ENCODE measurements around the gene DEFB110. TPM values are rescaled to one million over a fixed set of nuclear protein-coding genes. Genes with fewer than 3 reads are reported as not detected.

The DEFB110 gene
- total RNA-seq (not detected), polyA plus RNA-seq (not detected)
- long read RNA-seq, donor 1, result 0 reads
- long read RNA-seq, donor 2, result 0 reads
- long read RNA-seq, donor 3, result 0 reads
- long read RNA-seq, donor 4, result 0 reads
- long read RNA-seq, donor 5, result 0 reads
- long read RNA-seq, donor 6, result 0 reads
- long read RNA-seq, donor 7, result 0 reads
- long read RNA-seq, donor 8, result 0 reads
- long read RNA-seq, donor 9, result 0 reads
- long read RNA-seq, donor 10, result 0 reads

GRCh38 chr6:50021894-50022293 is at the start of gene DEFB110:
Gene DEFB110, minus strand, starts transcription at chr6:50021994. Its CDS starts 59 bp downstream, at chr6:50021935.
- H3K9me3 ChIP-seq (ENCODE audit: control insufficient read depth in 2 of 2, insufficient read depth in 1 of 2, low read length in 1 of 2), result no peaks in the 10 kb centered on the region
- H3K4me1 ChIP-seq (ENCODE audit: control insufficient read depth in 2 of 2, insufficient read depth in 2 of 2, low read length in 2 of 2), result no peaks in the 10 kb centered on the region
- no peak within 1 kb of the TSS for H3K27ac ChIP-seq (ENCODE audit: low read depth in 1 of 2, low read length in 1 of 2)
- no peak for DNase-seq (ENCODE audit: low read depth in 6 of 9, low spot score in 9 of 9)
- no peaks in the 10 kb centered on the region for H3K27me3 ChIP-seq (ENCODE audit: control insufficient read depth in 2 of 2, insufficient read depth in 1 of 2, low read length in 1 of 2)
- no peak within 1 kb of the TSS for H3K4me3 ChIP-seq (ENCODE audit: low read length in 2 of 2)
- H3K36me3 ChIP-seq (ENCODE audit: control insufficient read depth in 2 of 2, insufficient read depth in 2 of 2, low read length in 1 of 2), result no peaks in the 10 kb centered on the region

GRCh38 chr6:50070101-50070500 is 48.3 kb upstream of the DEFB110 start:
- H3K36me3 ChIP-seq (ENCODE audit: control insufficient read depth in 2 of 2, insufficient read depth in 2 of 2, low read length in 1 of 2), result no peaks in the 10 kb centered on the region
- H3K9me3 ChIP-seq (ENCODE audit: control insufficient read depth in 2 of 2, insufficient read depth in 1 of 2, low read length in 1 of 2), result no peaks in the 10 kb centered on the region
- no peaks in the 10 kb centered on the region for H3K4me1 ChIP-seq (ENCODE audit: control insufficient read depth in 2 of 2, insufficient read depth in 2 of 2, low read length in 2 of 2)
- 97% methylated on average over 2 of the region's 2 CpGs for WGBS
- DNase-seq (ENCODE audit: low read depth in 6 of 9, low spot score in 9 of 9), result no peak
- H3K4me3 ChIP-seq (ENCODE audit: low read length in 2 of 2), result no peak overlapping the region
- no peak overlapping the region for H3K27ac ChIP-seq (ENCODE audit: low read depth in 1 of 2, low read length in 1 of 2)
- no peaks in the 10 kb centered on the region for H3K27me3 ChIP-seq (ENCODE audit: control insufficient read depth in 2 of 2, insufficient read depth in 1 of 2, low read length in 1 of 2)

DNA sequence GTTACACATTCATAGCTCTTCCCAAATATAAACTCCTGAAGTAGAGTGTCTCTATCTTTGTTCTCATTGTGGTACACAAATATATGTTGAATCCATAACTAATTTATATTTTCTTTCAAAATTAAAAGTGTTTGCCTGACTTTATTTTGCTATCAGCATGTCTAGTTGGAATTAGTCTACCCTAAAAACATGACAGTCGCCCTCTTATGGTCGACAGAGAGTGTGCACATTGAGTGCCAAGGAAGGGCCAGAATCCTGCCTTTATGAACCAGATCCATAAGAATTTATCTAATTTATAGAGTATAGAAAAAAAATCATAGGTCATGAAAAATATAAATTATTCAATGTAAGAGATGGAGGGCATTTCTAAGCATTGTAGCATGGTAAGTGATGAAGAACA is 40.3 kb upstream of the DEFB110 start:
- 14% methylated on average over 2 of the region's 2 CpGs for WGBS
- DNase-seq (ENCODE audit: low read depth in 6 of 9, low spot score in 9 of 9), result no peak
- Histone ChIP-seq H3K9me3 (ENCODE audit: control insufficient read depth in 2 of 2, insufficient read depth in 1 of 2, low read length in 1 of 2) (no peaks in the 10 kb centered on the region), H3K4me3 (ENCODE audit: low read length in 2 of 2) (no peak overlapping the region), H3K27ac (ENCODE audit: low read depth in 1 of 2, low read length in 1 of 2) (no peak overlapping the region), H3K36me3 (ENCODE audit: control insufficient read depth in 2 of 2, insufficient read depth in 2 of 2, low read length in 1 of 2) (no peaks in the 10 kb centered on the region), H3K27me3 (ENCODE audit: control insufficient read depth in 2 of 2, insufficient read depth in 1 of 2, low read length in 1 of 2) (no peaks in the 10 kb centered on the region), H3K4me1 (ENCODE audit: control insufficient read depth in 2 of 2, insufficient read depth in 2 of 2, low read length in 2 of 2) (no peaks in the 10 kb centered on the region)

- Histone ChIP-seq H3K4me3 (ENCODE audit: low read length in 2 of 2) (no peak overlapping the region), H3K9me3 (ENCODE audit: control insufficient read depth in 2 of 2, insufficient read depth in 1 of 2, low read length in 1 of 2) (no peaks in the 10 kb centered on the region), H3K36me3 (ENCODE audit: control insufficient read depth in 2 of 2, insufficient read depth in 2 of 2, low read length in 1 of 2) (no peaks in the 10 kb centered on the region), H3K27me3 (ENCODE audit: control insufficient read depth in 2 of 2, insufficient read depth in 1 of 2, low read length in 1 of 2) (no peaks in the 10 kb centered on the region), H3K4me1 (ENCODE audit: control insufficient read depth in 2 of 2, insufficient read depth in 2 of 2, low read length in 2 of 2) (no peaks in the 10 kb centered on the region), H3K27ac (ENCODE audit: low read depth in 1 of 2, low read length in 1 of 2) (no peak overlapping the region)
- no peak for DNase-seq (ENCODE audit: low read depth in 6 of 9, low spot score in 9 of 9)
- WGBS, result 83% methylated on average over 1 of the region's 1 CpG
Measured at GRCh38 chr6:50056242-50056641, 34.4 kb upstream of the DEFB110 start.

GRCh38 chr6:50049829-50050228 is 28.0 kb upstream of the DEFB110 start, which contains the start of gene DEFB112:
Gene DEFB112, minus strand, starts transcription at chr6:50049929. Its CDS starts 60 bp downstream, at chr6:50049869.
- no peak for DNase-seq (ENCODE audit: low read depth in 6 of 9, low spot score in 9 of 9)
- H3K9me3 ChIP-seq (ENCODE audit: control insufficient read depth in 2 of 2, insufficient read depth in 1 of 2, low read length in 1 of 2), result no peaks in the 10 kb centered on the region
- H3K4me3 ChIP-seq (ENCODE audit: low read length in 2 of 2), result no peak within 1 kb of the TSS
- H3K27ac ChIP-seq (ENCODE audit: low read depth in 1 of 2, low read length in 1 of 2), result no peak within 1 kb of the TSS
- no peaks in the 10 kb centered on the region for H3K4me1 ChIP-seq (ENCODE audit: control insufficient read depth in 2 of 2, insufficient read depth in 2 of 2, low read length in 2 of 2)
- H3K36me3 ChIP-seq (ENCODE audit: control insufficient read depth in 2 of 2, insufficient read depth in 2 of 2, low read length in 1 of 2), result no peaks in the 10 kb centered on the region
- 86% methylated on average over 1 of the region's 1 CpG for WGBS
- H3K27me3 ChIP-seq (ENCODE audit: control insufficient read depth in 2 of 2, insufficient read depth in 1 of 2, low read length in 1 of 2), result no peaks in the 10 kb centered on the region

GRCh38 chr6:50047026-50047425 is 25.2 kb upstream of the DEFB110 start:
- no peak for DNase-seq (ENCODE audit: low read depth in 6 of 9, low spot score in 9 of 9)

GRCh38 chr6:50030777-50031562 is 9.2 kb upstream of the DEFB110 start:
- peak in 1 of 9 donors; percentile 1 for DNase-seq (ENCODE audit: low read depth in 6 of 9, low spot score in 9 of 9)

More at GRCh38 chr6:50047026-50047425, 25.2 kb upstream of the DEFB110 start:
- Histone ChIP-seq H3K4me1 (ENCODE audit: control insufficient read depth in 2 of 2, insufficient read depth in 2 of 2, low read length in 2 of 2) (no peaks in the 10 kb centered on the region), H3K27me3 (ENCODE audit: control insufficient read depth in 2 of 2, insufficient read depth in 1 of 2, low read length in 1 of 2) (no peaks in the 10 kb centered on the region), H3K9me3 (ENCODE audit: control insufficient read depth in 2 of 2, insufficient read depth in 1 of 2, low read length in 1 of 2) (no peaks in the 10 kb centered on the region), H3K4me3 (ENCODE audit: low read length in 2 of 2) (no peak overlapping the region), H3K36me3 (ENCODE audit: control insufficient read depth in 2 of 2, insufficient read depth in 2 of 2, low read length in 1 of 2) (no peaks in the 10 kb centered on the region), H3K27ac (ENCODE audit: low read depth in 1 of 2, low read length in 1 of 2) (no peak overlapping the region)
- WGBS, result 96% methylated on average over 3 of the region's 3 CpGs

GRCh38 chr6:50030350-50030749 is 8.6 kb upstream of the DEFB110 start:
- Histone ChIP-seq H3K4me3 (ENCODE audit: low read length in 2 of 2) (no peak overlapping the region), H3K4me1 (ENCODE audit: control insufficient read depth in 2 of 2, insufficient read depth in 2 of 2, low read length in 2 of 2) (no peaks in the 10 kb centered on the region), H3K27me3 (ENCODE audit: control insufficient read depth in 2 of 2, insufficient read depth in 1 of 2, low read length in 1 of 2) (no peaks in the 10 kb centered on the region), H3K9me3 (ENCODE audit: control insufficient read depth in 2 of 2, insufficient read depth in 1 of 2, low read length in 1 of 2) (no peaks in the 10 kb centered on the region), H3K36me3 (ENCODE audit: control insufficient read depth in 2 of 2, insufficient read depth in 2 of 2, low read length in 1 of 2) (no peaks in the 10 kb centered on the region), H3K27ac (ENCODE audit: low read depth in 1 of 2, low read length in 1 of 2) (no peak overlapping the region)
- 90% methylated on average over 14 of the region's 14 CpGs for WGBS
- no peak for DNase-seq (ENCODE audit: low read depth in 6 of 9, low spot score in 9 of 9)

More at GRCh38 chr6:50030777-50031562, 9.2 kb upstream of the DEFB110 start:
- 47% methylated on average over 18 of the region's 18 CpGs for WGBS
- H3K36me3 ChIP-seq (ENCODE audit: control insufficient read depth in 2 of 2, insufficient read depth in 2 of 2, low read length in 1 of 2), result no peaks in the 10 kb centered on the region
- H3K9me3 ChIP-seq (ENCODE audit: control insufficient read depth in 2 of 2, insufficient read depth in 1 of 2, low read length in 1 of 2), result no peaks in the 10 kb centered on the region
- no peaks in the 10 kb centered on the region for H3K4me1 ChIP-seq (ENCODE audit: control insufficient read depth in 2 of 2, insufficient read depth in 2 of 2, low read length in 2 of 2)
- no peaks in the 10 kb centered on the region for H3K27me3 ChIP-seq (ENCODE audit: control insufficient read depth in 2 of 2, insufficient read depth in 1 of 2, low read length in 1 of 2)
- H3K4me3 ChIP-seq (ENCODE audit: low read length in 2 of 2), result no peak overlapping the region
- H3K27ac ChIP-seq (ENCODE audit: low read depth in 1 of 2, low read length in 1 of 2), result no peak overlapping the region

- DNase-seq (ENCODE audit: low read depth in 6 of 9, low spot score in 9 of 9), result no peak
- Histone ChIP-seq H3K4me1 (ENCODE audit: control insufficient read depth in 2 of 2, insufficient read depth in 2 of 2, low read length in 2 of 2) (no peaks in the 10 kb centered on the region), H3K27me3 (ENCODE audit: control insufficient read depth in 2 of 2, insufficient read depth in 1 of 2, low read length in 1 of 2) (no peaks in the 10 kb centered on the region), H3K36me3 (ENCODE audit: control insufficient read depth in 2 of 2, insufficient read depth in 2 of 2, low read length in 1 of 2) (no peaks in the 10 kb centered on the region), H3K9me3 (ENCODE audit: control insufficient read depth in 2 of 2, insufficient read depth in 1 of 2, low read length in 1 of 2) (no peaks in the 10 kb centered on the region), H3K27ac (ENCODE audit: low read depth in 1 of 2, low read length in 1 of 2) (no peak overlapping the region), H3K4me3 (ENCODE audit: low read length in 2 of 2) (no peak overlapping the region)
- 93% methylated on average over 4 of the region's 4 CpGs for WGBS
Measured at GRCh38 chr6:50025258-50025657, 3.5 kb upstream of the DEFB110 start.

Data from thymus (tissue), 14 donors.